Cardiac atrium fibroblast (primary cell): ENCODE measurements around the gene RNASE1. TPM values are rescaled to one million over a fixed set of nuclear protein-coding genes. Genes with fewer than 3 reads are reported as not detected.

Source experiments
- total RNA-seq: library from RNA; depleted of rRNA; stranded (reverse); fragments of >200 nt; gene quantifications from 2 replicates; pipeline ENCODE4 v1.2.3, GENCODE V29; 2015

Gene RNASE1
- 3.4 and 8.1 TPM in 2 replicates for total RNA-seq

GRCh38 chr14:20802341-20803084, at the start of gene RNASE1:
TSS of gene RNASE1 (minus strand) at chr14:20802844. CDS start at chr14:20802068, 776 bp downstream.

Other genes with a start within 250 kb of the RNASE1 start
- gene RNASE9, start 241.8 kb downstream of the RNASE1 start, total RNA-seq = not detected in 2 replicates
- gene RNASE11, start 214.8 kb downstream of the RNASE1 start, total RNA-seq = not detected in 2 replicates
- not detected in 2 replicates for gene RNASE12, start 211.5 kb downstream of the RNASE1 start, total RNA-seq
- not detected in 2 replicates for gene OR6S1, start 161.2 kb downstream of the RNASE1 start, total RNA-seq
- 43.9 and 53.5 TPM in 2 replicates for gene RNASE4, start 118.3 kb downstream of the RNASE1 start, total RNA-seq
- 19.0 and 24.7 TPM in 2 replicates for gene ANG, start 114.1 kb downstream of the RNASE1 start, total RNA-seq
- gene EDDM3A, start 57.0 kb downstream of the RNASE1 start, total RNA-seq = not detected in 2 replicates
- gene EDDM3B, start 34.4 kb downstream of the RNASE1 start, total RNA-seq = not detected in 2 replicates
- gene RNASE6, start 21.6 kb downstream of the RNASE1 start, total RNA-seq = not detected in 2 replicates
- gene RNASE3, start 88.5 kb upstream of the RNASE1 start, total RNA-seq = not detected in 2 replicates
- not detected in 2 replicates for gene RNASE2, start 152.6 kb upstream of the RNASE1 start, total RNA-seq
- gene METTL17, start 187.1 kb upstream of the RNASE1 start, total RNA-seq = 36.8 and 104 TPM in 2 replicates
- not detected in 2 replicates for gene SLC39A2, start 196.4 kb upstream of the RNASE1 start, total RNA-seq
- gene NDRG2, start 222.2 kb upstream of the RNASE1 start, total RNA-seq = 14.7 and 16.4 TPM in 2 replicates
- not detected in 2 replicates for gene TPPP2, start 227.4 kb upstream of the RNASE1 start, total RNA-seq
- not detected in 2 replicates for gene RNASE13, start 232.0 kb upstream of the RNASE1 start, total RNA-seq
- gene RNASE7, start 239.5 kb upstream of the RNASE1 start, total RNA-seq = not detected in 2 replicates